Activated CD4-positive, alpha-beta T cell treated with anti-CD3 and anti-CD28 coated beads for 24 hours (primary cell): ENCODE data around the gene LTBR.
"Not testable (repeated sequence)": the region's sequence is repeated elsewhere in the genome, so short reads cannot be mapped to it uniquely, and the experiment has no call there.

ENCODE experiments used
- DNase-seq, 2 donors: peaks; one replicate each; pipeline ENCODE4 v3.0.0-alpha.2; 2020; ENCODE audit warnings: low read depth in 2 of 2

LTBR gene

GRCh38 chr12:6425590-6426531 is 41.9 kb downstream of the LTBR start:
- no peak for DNase-seq

- DNase-seq, result peak; percentile 88 to 92
These were observed 43.1 kb downstream of the LTBR start for GRCh38 chr12:6426882-6427671.

GRCh38 chr12:6427796-6428195 is 43.8 kb downstream of the LTBR start:
- not testable (repeated sequence) for DNase-seq

GRCh38 chr12:6428326-6428725 is 44.4 kb downstream of the LTBR start:
- DNase-seq, result no peak

GRCh38 chr12:6430124-6430989 is 46.4 kb downstream of the LTBR start:
- no peak for DNase-seq

- DNase-seq, result no peak
These were observed 49.0 kb downstream of the LTBR start for GRCh38 chr12:6432991-6433390.

- DNase-seq, result no peak
These were observed 50.5 kb downstream of the LTBR start for GRCh38 chr12:6434205-6435140.

- no peak for DNase-seq
These were observed 52.2 kb downstream of the LTBR start for GRCh38 chr12:6435961-6436715.

- no peak for DNase-seq
These were observed 53.6 kb downstream of the LTBR start for GRCh38 chr12:6437586-6437985.

GRCh38 chr12:6438345-6438744 is 54.4 kb downstream of the LTBR start:
- no peak for DNase-seq

- DNase-seq, result no peak
These were observed 56.4 kb downstream of the LTBR start for GRCh38 chr12:6440391-6440790.
